IPS-NIHi11 (cell line): ENCODE data around the gene ITSN1.

Experiments
- DNase-seq: peaks from one replicate; pipeline ENCODE4 v3.0.0; 2012; ENCODE audit warnings: mixed read lengths, low spot score

ITSN1 gene

GRCh38 chr21:33813832-33814365 is 171.6 kb downstream of the ITSN1 start:
- no peak for DNase-seq

- DNase-seq: no peak
Observed at GRCh38 chr21:33815143-33815707, 172.9 kb downstream of the ITSN1 start.

GRCh38 chr21:33816174-33816573 is 173.9 kb downstream of the ITSN1 start:
- no peak for DNase-seq

GRCh38 chr21:33817138-33817537 is 174.8 kb downstream of the ITSN1 start:
- DNase-seq: no peak

GRCh38 chr21:33817663-33818451 is 175.6 kb downstream of the ITSN1 start:
- no peak for DNase-seq

- no peak for DNase-seq
Observed at GRCh38 chr21:33820230-33820770, 178.0 kb downstream of the ITSN1 start.

- no peak for DNase-seq
Observed at GRCh38 chr21:33820798-33821197, 178.5 kb downstream of the ITSN1 start.

GRCh38 chr21:33821503-33822322 is 179.4 kb downstream of the ITSN1 start:
- no peak for DNase-seq

- DNase-seq: no peak
Observed at GRCh38 chr21:33824156-33824941, 182.0 kb downstream of the ITSN1 start.

GRCh38 chr21:33825419-33825818 is 183.1 kb downstream of the ITSN1 start:
- no peak for DNase-seq

- DNase-seq: no peak
Observed at GRCh38 chr21:33825915-33826314, 183.6 kb downstream of the ITSN1 start.

- no peak for DNase-seq
Observed at GRCh38 chr21:33828083-33828482, 185.8 kb downstream of the ITSN1 start.

GRCh38 chr21:33828577-33828976 is 186.3 kb downstream of the ITSN1 start:
- DNase-seq: no peak

- DNase-seq: no peak
Observed at GRCh38 chr21:33829844-33830243, 187.5 kb downstream of the ITSN1 start.

- no peak for DNase-seq
Observed at GRCh38 chr21:33831962-33832659, 189.8 kb downstream of the ITSN1 start.

- no peak for DNase-seq
Observed at GRCh38 chr21:33834801-33835500, 192.7 kb downstream of the ITSN1 start.

GRCh38 chr21:33835920-33836319 is 193.6 kb downstream of the ITSN1 start:
- no peak for DNase-seq

GRCh38 chr21:33836408-33836807 is 194.1 kb downstream of the ITSN1 start:
- no peak for DNase-seq

- DNase-seq: peak; percentile 46
Observed at GRCh38 chr21:33839167-33839716, 196.9 kb downstream of the ITSN1 start.

- no peak for DNase-seq
Observed at GRCh38 chr21:33839806-33840205, 197.5 kb downstream of the ITSN1 start.
